SK-N-SH treated with all-trans-retinoic acid at 6 μM for 48 hours (cell line): ENCODE results near the gene DST.

Experiments
- ARNTL ChIP-seq: fragments of 450-650 bp; formaldehyde crosslinking; IDR thresholded peaks from 2 replicates; pipeline ENCODE4 v1.5.0; 2020; ENCODE audit warnings: low read depth, mild to moderate bottlenecking, moderate library complexity, borderline replicate concordance
- GLIS3 ChIP-seq: fragments of 250-450 bp; sonication (Bioruptor Pico); IDR thresholded peaks from 2 replicates; pipeline ENCODE4 v1.5.0; 2020; ENCODE audit warnings: mild to moderate bottlenecking, moderate library complexity
- ZFP3 ChIP-seq: fragments of 250-450 bp; sonication (Bioruptor Pico); IDR thresholded peaks from 2 replicates; pipeline ENCODE4 v1.5.0; 2020; ENCODE audit warnings: mild to moderate bottlenecking, moderate library complexity
- TF ChIP-seq, protein P1 (sequence below): fragments of 250-450 bp; sonication (Bioruptor Pico); IDR thresholded peaks from 2 replicates; pipeline ENCODE4 v1.5.0; 2020; ENCODE audit warnings: mild to moderate bottlenecking, moderate library complexity
- TF ChIP-seq, protein P2 (sequence below): fragments of 250-450 bp; sonication (Bioruptor Pico); IDR thresholded peaks from 2 replicates; pipeline ENCODE4 v1.8.0; 2020; ENCODE audit warnings: mild to moderate bottlenecking, moderate library complexity, borderline replicate concordance

DNA sequence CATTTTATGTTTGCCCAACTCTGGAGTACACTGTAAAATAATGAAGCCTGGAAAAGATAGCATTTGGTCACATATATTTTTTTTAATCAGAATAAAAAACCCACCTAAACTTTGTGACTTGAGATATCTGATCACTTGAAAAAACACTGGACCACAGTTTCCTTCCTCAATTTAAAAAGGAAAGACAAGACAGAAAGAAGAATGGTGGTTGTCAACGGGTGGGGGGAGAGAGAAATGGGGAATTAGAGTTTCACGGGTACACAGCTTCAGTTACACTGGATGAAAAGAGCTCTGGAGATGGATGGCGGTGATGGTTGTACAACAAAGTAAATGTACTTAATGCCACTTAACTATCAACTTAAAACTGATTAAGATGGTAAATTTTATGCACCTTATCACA, 14.7 kb upstream of the DST start:
- TF ChIP-seq ARNTL (CRISPR knock-in tag) (no peak), GLIS3 (CRISPR knock-in tag) (no peak), ZFP3 (CRISPR knock-in tag) (no peak)
- TF ChIP-seq, protein P1, sequence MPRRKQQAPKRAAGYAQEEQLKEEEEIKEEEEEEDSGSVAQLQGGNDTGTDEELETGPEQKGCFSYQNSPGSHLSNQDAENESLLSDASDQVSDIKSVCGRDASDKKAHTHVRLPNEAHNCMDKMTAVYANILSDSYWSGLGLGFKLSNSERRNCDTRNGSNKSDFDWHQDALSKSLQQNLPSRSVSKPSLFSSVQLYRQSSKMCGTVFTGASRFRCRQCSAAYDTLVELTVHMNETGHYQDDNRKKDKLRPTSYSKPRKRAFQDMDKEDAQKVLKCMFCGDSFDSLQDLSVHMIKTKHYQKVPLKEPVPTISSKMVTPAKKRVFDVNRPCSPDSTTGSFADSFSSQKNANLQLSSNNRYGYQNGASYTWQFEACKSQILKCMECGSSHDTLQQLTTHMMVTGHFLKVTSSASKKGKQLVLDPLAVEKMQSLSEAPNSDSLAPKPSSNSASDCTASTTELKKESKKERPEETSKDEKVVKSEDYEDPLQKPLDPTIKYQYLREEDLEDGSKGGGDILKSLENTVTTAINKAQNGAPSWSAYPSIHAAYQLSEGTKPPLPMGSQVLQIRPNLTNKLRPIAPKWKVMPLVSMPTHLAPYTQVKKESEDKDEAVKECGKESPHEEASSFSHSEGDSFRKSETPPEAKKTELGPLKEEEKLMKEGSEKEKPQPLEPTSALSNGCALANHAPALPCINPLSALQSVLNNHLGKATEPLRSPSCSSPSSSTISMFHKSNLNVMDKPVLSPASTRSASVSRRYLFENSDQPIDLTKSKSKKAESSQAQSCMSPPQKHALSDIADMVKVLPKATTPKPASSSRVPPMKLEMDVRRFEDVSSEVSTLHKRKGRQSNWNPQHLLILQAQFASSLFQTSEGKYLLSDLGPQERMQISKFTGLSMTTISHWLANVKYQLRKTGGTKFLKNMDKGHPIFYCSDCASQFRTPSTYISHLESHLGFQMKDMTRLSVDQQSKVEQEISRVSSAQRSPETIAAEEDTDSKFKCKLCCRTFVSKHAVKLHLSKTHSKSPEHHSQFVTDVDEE (CRISPR knock-in tag): no peak
- TF ChIP-seq, protein P2, sequence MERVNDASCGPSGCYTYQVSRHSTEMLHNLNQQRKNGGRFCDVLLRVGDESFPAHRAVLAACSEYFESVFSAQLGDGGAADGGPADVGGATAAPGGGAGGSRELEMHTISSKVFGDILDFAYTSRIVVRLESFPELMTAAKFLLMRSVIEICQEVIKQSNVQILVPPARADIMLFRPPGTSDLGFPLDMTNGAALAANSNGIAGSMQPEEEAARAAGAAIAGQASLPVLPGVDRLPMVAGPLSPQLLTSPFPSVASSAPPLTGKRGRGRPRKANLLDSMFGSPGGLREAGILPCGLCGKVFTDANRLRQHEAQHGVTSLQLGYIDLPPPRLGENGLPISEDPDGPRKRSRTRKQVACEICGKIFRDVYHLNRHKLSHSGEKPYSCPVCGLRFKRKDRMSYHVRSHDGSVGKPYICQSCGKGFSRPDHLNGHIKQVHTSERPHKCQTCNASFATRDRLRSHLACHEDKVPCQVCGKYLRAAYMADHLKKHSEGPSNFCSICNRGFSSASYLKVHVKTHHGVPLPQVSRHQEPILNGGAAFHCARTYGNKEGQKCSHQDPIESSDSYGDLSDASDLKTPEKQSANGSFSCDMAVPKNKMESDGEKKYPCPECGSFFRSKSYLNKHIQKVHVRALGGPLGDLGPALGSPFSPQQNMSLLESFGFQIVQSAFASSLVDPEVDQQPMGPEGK (CRISPR knock-in tag): no peak
